Peyer's patch (tissue), 4 donors: ENCODE results near the gene MAP3K5. TPM values are rescaled to one million over a fixed set of nuclear protein-coding genes. Genes with fewer than 3 reads are reported as not detected.

Experiments used
- DNase-seq, 3 donors: peaks; one replicate each; pipeline ENCODE4 v3.0.0-alpha.2; 2017 to 2019
- H3K27ac ChIP-seq, 4 donors: fragments of 200-600 bp; sonication (generic); one replicate each; pipeline ENCODE4 v1.5.1; 2016 to 2019
- H3K27me3 ChIP-seq, 2 donors: fragments of 200-600 bp; sonication (generic); one replicate each; pipeline ENCODE4 v1.5.1; 2019
- H3K36me3 ChIP-seq, 3 donors: fragments of 200-600 bp; sonication (generic); one replicate each; pipeline ENCODE4 v1.5.1; 2016 to 2019
- H3K4me1 ChIP-seq, 4 donors: fragments of 200-600 bp; sonication (generic); one replicate each; pipeline ENCODE4 v1.5.1; 2016 to 2019
- H3K4me3 ChIP-seq, 4 donors: fragments of 200-600 bp; sonication (generic); 1 replicate in 3 of 4; 2 replicates in 1 of 4; pipeline ENCODE4 v1.5.1; 2016 to 2019; ENCODE audit warnings: mild to moderate bottlenecking in 1 of 4
- H3K9me3 ChIP-seq, 4 donors: fragments of 200-600 bp; sonication (generic); one replicate each; pipeline ENCODE4 v1.5.1; 2016 to 2019; ENCODE audit warnings: mild to moderate bottlenecking in 1 of 4
- POLR2A ChIP-seq, 2 donors: fragments of 450-650 bp; IDR thresholded peaks; one replicate each; pipeline ENCODE4 v1.5.1; 2017; ENCODE audit warnings: antibody characterized with exemption in 2 of 2, mild to moderate bottlenecking in 2 of 2, moderate library complexity in 2 of 2
- total RNA-seq, 4 donors: library from RNA; depleted of rRNA; stranded (reverse); fragments of >200 nt; gene quantifications; one replicate each; pipeline ENCODE4 v1.1.0, GENCODE V29; 2016
- TF ChIP-seq, protein P1 (sequence below), 6 experiments: fragments of 450-650 bp in 4 of 6; fragments of 200-600 bp in 2 of 6; sonication (generic) in 1 of 6; IDR thresholded peaks; one replicate each; pipeline ENCODE4 v1.5.1; 2017 to 2019; ENCODE audit warnings: antibody characterized with exemption in 6 of 6, mild to moderate bottlenecking in 3 of 6, moderate library complexity in 1 of 6

The MAP3K5 gene
- total RNA-seq, 4 donors from 2014 or later, result 14.2 to 46.2 (median 23.2) TPM

DNA sequence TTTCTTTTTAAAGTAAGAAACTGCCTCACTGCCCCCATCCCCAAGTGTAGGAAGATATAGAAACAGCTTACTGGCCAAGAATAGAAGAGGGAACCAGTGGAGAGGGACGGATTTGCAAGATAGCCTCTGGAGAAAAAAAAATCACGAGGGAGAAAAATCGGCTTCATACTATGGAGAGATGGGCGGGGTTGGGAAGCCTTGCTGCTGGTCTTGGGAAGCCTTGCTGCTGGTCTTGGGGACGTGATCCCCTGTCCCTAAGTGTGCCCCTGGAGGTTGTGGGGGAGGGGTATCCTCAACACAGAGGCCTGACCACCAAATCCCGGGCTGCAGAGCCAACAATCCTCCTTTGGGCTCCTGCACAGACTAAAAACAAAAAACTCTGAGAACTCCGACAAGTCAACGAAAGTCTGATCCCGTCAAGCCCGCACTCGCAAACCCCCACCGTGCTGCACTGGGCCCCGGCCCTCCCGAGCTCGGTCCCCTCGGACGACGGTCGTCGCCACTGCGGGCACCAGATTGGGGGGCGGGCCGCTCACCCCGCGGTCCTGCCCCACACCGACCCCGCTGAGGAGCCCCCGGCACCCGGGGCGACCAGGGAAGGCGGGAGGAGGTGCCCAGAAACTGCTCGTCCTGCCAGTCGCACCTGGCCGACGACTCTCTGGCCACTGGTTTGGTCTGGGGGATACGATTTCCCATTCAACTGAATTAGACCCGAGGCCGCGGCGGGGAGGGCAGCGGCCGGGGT lies 242.8 kb downstream of the MAP3K5 start:
- Histone ChIP-seq H3K27ac (peak overlapping the region; percentile 59 to 91 (median 74)), H3K4me3 (peak overlapping the region; percentile 61 to 91 (median 74)), H3K36me3 (no peaks in the 10 kb centered on the region), H3K27me3 (no peaks in the 10 kb centered on the region), H3K9me3 (peaks cover 0 to 5% (median 0%) of the 10 kb centered on the region in 4 donors), H3K4me1 (peaks cover 0 to 14% (median 7%) of the 10 kb centered on the region in 4 donors)
- no peak for TF ChIP-seq POLR2A (IDR thresholded peaks at IDR 0.05)
- TF ChIP-seq, protein P1, sequence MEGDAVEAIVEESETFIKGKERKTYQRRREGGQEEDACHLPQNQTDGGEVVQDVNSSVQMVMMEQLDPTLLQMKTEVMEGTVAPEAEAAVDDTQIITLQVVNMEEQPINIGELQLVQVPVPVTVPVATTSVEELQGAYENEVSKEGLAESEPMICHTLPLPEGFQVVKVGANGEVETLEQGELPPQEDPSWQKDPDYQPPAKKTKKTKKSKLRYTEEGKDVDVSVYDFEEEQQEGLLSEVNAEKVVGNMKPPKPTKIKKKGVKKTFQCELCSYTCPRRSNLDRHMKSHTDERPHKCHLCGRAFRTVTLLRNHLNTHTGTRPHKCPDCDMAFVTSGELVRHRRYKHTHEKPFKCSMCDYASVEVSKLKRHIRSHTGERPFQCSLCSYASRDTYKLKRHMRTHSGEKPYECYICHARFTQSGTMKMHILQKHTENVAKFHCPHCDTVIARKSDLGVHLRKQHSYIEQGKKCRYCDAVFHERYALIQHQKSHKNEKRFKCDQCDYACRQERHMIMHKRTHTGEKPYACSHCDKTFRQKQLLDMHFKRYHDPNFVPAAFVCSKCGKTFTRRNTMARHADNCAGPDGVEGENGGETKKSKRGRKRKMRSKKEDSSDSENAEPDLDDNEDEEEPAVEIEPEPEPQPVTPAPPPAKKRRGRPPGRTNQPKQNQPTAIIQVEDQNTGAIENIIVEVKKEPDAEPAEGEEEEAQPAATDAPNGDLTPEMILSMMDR (IDR thresholded peaks at IDR 0.05), result no peak
- DNase-seq, result peak in 2 of 3 donors; percentile 59 to 63

DNA sequence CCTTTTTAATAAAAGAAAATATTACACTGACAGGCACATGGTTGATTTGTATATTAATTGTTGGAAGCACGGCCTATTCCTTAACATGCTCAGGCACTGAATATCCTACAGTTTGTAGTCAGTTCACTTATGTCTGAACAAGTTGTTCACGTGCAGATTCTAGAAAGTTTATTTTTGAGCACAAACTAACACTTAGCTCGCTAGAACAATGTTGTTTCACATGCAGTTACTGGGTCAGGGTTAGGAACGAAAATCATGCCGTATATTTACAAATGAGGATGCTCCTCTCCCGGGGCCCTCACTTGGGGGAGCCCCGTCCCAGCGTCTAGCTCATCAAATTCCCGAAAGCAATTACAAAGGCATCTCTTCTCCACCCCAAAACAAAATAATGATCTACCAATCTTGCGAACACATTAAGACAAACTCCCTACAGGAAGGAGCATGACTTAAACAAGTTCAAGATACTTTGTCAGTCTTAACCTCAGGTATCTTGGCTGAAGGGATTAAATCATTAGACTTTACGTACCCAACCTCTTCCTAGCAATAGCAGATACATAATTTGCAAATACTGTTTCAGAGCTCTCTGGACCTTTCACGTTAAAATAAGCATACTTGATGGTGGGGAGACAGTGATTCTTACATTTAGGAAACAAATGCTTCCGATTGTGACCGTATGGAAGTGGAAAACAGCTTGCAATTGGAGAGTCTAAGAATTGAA lies 243.5 kb downstream of the MAP3K5 start:
- H3K36me3 ChIP-seq, result no peaks in the 10 kb centered on the region
- H3K27me3 ChIP-seq, result no peaks in the 10 kb centered on the region
- H3K4me3 ChIP-seq, result peak overlapping the region in 3 of 4 donors; percentile 61 to 91 (median 73)
- H3K27ac ChIP-seq, result no peak overlapping the region
- TF ChIP-seq POLR2A (IDR thresholded peaks at IDR 0.05), result no peak
- DNase-seq, result no peak
- peaks cover 0 to 5% (median 0%) of the 10 kb centered on the region in 4 donors for H3K9me3 ChIP-seq
- peaks cover 0 to 14% (median 7%) of the 10 kb centered on the region in 4 donors for H3K4me1 ChIP-seq

DNA sequence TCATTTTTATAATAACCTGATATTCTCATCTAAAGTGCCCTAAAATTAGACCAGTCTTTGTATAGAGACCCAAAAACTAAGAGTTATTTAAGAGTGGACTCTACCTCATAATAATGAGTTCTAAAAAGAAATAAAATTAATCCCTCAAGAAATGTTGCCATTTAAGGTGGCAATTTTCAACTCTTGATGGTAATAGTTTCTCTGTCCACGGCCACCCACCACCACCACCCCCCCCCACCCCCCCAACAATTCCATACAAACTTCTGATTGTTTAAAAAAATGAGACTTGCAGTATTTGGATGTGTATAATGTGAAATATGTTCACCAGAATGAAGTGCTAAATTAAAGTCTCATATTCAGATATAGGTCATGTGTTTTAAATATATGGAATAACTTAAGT lies 244.4 kb downstream of the MAP3K5 start:
- Histone ChIP-seq H3K4me1 (peaks cover 0 to 14% (median 7%) of the 10 kb centered on the region in 4 donors), H3K9me3 (peaks cover 0 to 5% (median 0%) of the 10 kb centered on the region in 4 donors), H3K27me3 (no peaks in the 10 kb centered on the region), H3K27ac (no peak overlapping the region), H3K36me3 (no peaks in the 10 kb centered on the region), H3K4me3 (no peak overlapping the region)
- no peak for DNase-seq
- TF ChIP-seq POLR2A (IDR thresholded peaks at IDR 0.05), result no peak
- TF ChIP-seq, protein P1 (IDR thresholded peaks at IDR 0.05), result no peak

DNA sequence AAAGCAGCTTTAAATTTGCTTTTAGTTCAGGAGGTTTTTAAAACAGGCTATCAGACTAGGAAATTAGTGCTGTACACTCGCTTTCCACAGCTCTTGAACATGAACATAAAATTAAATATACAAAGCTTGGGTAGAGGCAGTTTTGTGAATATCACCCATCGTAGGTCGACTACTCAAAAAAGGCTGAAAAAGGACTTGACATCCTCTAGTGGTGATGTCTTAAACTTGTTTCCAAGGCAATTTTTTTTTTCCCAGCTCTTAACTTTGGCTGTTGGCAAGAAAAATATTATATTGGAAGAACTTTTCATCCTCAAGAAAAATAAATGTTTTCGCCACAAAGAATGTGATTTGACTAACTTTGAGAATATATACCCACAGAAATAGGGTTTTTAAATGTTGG lies 244.9 kb downstream of the MAP3K5 start:
- TF ChIP-seq, protein P1 (IDR thresholded peaks at IDR 0.05), result peak in 4 of 6 experiments; percentile 22 to 71 (median 67)
- no peak for TF ChIP-seq POLR2A (IDR thresholded peaks at IDR 0.05)
- no peak overlapping the region for H3K27ac ChIP-seq

DNA sequence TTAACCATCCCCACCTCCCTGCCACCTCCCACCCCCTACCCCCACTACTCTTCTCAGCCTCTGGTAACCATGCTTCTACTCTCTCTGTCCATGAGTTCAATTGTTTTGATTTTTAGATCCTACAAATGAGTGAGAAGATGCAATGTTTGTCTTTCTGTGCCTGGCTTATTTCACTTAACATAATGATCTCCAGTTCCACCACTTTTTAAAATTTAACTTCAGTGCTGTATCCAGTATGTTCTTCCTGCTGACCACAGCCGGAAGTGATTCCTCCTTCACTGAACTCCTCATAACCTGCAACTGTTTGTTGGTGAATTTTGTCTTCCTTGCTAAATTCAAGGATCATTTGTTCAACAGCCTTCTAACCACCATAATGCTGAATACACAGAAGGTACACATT lies 245.9 kb downstream of the MAP3K5 start:
- Histone ChIP-seq H3K27me3 (no peaks in the 10 kb centered on the region), H3K4me1 (peaks cover 0 to 14% (median 7%) of the 10 kb centered on the region in 4 donors), H3K27ac (no peak overlapping the region), H3K36me3 (no peaks in the 10 kb centered on the region), H3K9me3 (peaks cover 0 to 5% (median 0%) of the 10 kb centered on the region in 4 donors), H3K4me3 (no peak overlapping the region)
- no peak for DNase-seq
- TF ChIP-seq POLR2A (IDR thresholded peaks at IDR 0.05), result no peak
- TF ChIP-seq, protein P1 (IDR thresholded peaks at IDR 0.05), result no peak

More for the DNA sequence above, 244.9 kb downstream of the MAP3K5 start:
- Histone ChIP-seq H3K27me3 (no peaks in the 10 kb centered on the region), H3K4me1 (peaks cover 0 to 14% (median 7%) of the 10 kb centered on the region in 4 donors), H3K36me3 (no peaks in the 10 kb centered on the region), H3K9me3 (peaks cover 0 to 5% (median 0%) of the 10 kb centered on the region in 4 donors), H3K4me3 (no peak overlapping the region)
- DNase-seq, result no peak

DNA sequence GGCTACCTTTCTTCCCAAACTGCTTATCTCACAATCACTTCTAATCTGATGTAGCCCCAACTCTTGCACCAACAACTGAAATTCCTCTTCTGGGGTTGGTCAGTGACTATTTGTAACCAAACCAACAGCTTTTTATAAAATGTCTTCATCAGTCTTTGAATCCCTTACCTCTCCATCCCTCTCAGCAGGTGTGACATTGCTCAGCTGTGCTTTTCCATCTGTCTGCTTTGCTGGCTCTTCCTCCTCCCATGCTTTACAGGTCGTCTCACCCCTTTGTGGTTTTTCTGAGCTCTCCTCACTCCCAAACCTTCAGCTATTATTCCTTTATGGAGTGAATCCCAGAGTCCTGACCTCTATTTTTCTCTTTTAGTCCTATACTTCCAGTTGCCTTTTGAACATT lies 248.0 kb downstream of the MAP3K5 start:
- H3K27me3 ChIP-seq, result no peaks in the 10 kb centered on the region
- H3K27ac ChIP-seq, result no peak overlapping the region
- H3K4me3 ChIP-seq, result no peak overlapping the region
- no peaks in the 10 kb centered on the region for H3K9me3 ChIP-seq
- DNase-seq, result no peak
- H3K4me1 ChIP-seq, result peaks cover 0 to 3% (median 0%) of the 10 kb centered on the region in 4 donors
- H3K36me3 ChIP-seq, result no peaks in the 10 kb centered on the region
- TF ChIP-seq POLR2A (IDR thresholded peaks at IDR 0.05), result no peak
- TF ChIP-seq, protein P1 (IDR thresholded peaks at IDR 0.05), result no peak
